HG02623 (cell line): ENCODE results near the gene UBC.
A peak's percentile ranks its signal among the peaks of the same experiment; 100 is the strongest.
"Not testable (repeated sequence)": the region's sequence is repeated elsewhere in the genome, so short reads cannot be mapped to it uniquely, and the experiment has no call there.

ENCODE experiments used
- ATAC-seq: cut with Tn5 transposase; IDR thresholded peaks from one replicate; pipeline ENCODE4 v1.9.1; 2021; ENCODE audit warnings: moderate library complexity; ENCODE audit not compliant: unreplicated experiment

UBC gene

DNA sequence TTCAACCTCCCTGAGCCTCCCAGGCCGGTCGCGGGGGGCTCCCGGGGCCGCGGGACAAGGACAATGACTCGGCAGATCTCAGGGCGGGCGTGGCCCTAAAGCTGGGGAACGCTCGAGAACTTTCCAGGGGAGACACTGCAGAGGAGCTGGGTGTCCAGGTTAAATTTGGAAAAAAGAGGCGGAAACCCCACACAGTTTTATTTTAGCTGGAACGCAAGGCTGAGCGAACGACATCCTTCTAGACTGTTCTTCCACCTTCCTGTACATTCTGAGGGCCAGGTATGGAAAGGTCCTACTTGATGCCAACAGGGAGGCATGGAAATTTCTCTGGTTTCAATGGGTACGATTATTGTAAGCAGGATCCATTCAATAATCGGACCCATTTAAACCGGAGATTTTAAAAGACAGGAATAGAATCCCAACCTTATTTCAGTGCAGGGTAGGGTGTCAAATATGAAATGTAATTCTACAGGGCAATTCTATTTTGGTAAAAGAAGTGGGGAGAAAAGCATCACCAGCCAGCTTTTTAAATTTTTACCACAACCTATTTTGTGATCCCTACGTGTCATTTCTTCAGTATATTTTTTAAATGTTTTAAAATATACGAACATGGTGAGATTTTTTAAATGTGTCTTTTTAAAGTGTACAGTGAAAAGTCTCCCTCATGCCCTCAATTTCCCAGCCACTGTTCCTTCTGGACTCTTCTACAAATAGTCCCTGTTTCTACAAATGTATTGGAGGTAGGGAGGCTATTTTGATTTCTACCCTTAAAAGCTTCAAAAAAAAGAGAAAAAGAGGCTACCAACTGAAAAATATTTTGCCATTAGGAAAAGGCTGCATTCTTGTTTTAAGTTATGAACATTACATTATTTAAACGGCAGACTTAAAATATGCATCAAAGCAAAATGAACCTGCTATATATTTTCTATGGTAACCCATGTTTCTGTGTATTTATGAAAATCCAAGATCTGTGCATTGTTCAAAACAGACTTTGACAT, 1.1 kb upstream of the UBC start:
- peak; percentile 3 for ATAC-seq

DNA sequence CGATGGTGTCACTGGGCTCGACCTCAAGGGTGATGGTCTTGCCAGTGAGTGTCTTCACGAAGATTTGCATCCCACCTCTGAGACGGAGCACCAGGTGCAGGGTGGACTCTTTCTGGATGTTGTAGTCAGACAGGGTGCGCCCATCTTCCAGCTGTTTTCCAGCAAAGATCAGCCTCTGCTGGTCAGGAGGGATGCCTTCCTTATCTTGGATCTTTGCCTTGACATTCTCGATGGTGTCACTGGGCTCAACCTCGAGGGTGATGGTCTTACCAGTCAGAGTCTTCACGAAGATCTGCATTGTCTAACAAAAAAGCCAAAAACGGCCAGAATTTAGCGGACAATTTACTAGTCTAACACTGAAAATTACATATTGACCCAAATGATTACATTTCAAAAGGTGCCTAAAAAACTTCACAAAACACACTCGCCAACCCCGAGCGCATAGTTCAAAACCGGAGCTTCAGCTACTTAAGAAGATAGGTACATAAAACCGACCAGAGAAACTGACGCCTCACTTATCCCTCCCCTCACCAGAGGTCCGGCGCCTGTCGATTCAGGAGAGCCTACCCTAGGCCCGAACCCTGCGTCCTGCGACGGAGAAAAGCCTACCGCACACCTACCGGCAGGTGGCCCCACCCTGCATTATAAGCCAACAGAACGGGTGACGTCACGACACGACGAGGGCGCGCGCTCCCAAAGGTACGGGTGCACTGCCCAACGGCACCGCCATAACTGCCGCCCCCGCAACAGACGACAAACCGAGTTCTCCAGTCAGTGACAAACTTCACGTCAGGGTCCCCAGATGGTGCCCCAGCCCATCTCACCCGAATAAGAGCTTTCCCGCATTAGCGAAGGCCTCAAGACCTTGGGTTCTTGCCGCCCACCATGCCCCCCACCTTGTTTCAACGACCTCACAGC, 717 bp downstream of the UBC start:
- peak; percentile 17 for ATAC-seq

DNA sequence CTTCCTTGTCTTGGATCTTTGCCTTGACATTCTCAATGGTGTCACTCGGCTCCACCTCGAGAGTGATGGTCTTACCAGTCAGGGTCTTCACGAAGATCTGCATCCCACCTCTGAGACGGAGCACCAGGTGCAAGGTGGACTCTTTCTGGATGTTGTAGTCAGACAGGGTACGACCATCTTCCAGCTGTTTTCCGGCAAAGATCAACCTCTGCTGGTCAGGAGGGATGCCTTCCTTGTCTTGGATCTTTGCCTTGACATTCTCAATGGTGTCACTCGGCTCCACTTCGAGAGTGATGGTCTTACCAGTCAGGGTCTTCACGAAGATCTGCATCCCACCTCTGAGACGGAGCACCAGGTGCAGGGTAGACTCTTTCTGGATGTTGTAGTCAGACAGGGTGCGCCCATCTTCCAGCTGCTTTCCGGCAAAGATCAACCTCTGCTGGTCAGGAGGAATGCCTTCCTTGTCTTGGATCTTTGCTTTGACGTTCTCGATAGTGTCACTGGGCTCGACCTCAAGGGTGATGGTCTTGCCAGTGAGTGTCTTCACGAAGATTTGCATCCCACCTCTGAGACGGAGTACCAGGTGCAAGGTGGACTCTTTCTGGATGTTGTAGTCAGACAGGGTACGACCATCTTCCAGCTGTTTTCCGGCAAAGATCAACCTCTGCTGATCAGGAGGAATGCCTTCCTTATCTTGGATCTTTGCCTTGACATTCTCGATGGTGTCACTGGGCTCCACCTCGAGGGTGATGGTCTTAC, 1.7 kb downstream of the UBC start:
- not testable (repeated sequence) for ATAC-seq

DNA sequence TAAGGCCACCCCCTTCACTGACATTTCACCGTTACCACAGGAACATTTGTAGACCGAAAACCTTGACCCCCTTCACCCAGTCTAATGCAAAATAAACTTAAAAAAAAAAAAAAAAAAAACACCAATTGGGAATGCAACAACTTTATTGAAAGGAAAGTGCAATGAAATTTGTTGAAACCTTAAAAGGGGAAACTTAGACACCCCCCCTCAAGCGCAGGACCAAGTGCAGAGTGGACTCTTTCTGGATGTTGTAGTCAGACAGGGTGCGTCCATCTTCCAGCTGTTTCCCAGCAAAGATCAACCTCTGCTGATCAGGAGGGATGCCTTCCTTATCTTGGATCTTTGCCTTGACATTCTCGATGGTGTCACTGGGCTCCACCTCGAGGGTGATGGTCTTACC, 2.9 kb downstream of the UBC start:
- not testable (repeated sequence) for ATAC-seq

DNA sequence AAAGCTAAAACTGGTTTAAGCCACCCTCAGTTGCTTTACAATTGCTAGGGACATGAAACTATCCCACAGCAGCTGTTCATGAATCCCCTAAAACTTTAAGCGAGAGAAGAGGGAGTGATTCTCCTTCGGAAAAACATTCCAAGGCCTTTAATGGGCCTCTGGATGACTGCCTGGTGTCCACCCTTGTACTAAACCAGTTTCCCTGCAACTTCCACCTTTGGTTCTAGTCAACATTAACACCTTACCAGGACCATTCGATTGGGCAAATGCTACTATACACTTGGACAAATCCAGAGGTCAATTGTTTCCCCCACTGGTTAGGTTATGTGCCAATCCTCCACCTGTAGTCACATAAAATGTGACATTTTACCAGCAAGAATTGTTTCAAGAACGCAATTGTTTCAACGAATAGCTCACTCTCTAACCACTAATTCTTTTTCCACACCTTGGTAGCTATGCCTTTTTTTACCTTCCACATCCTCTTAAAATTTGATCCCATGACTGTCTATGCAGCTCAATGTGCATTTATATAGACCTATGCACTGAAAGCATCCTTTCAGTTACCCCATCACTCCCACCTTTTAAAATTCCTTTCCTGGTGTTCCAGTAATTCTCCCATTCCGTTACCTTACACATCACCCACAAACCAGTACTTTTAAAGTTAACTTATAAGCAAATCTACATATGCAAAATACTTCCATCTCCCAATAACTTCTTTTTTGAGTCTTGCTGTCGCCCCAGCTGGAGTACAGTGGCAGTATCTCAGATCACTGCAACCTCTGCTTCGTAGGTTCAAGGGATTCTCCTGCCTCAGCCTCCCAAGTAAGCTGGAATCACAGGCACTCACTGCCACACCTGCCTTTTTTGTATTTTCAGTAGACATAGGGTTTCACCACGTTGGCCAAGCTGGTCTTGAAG, 3.6 kb downstream of the UBC start:
- ATAC-seq, result no peak

DNA sequence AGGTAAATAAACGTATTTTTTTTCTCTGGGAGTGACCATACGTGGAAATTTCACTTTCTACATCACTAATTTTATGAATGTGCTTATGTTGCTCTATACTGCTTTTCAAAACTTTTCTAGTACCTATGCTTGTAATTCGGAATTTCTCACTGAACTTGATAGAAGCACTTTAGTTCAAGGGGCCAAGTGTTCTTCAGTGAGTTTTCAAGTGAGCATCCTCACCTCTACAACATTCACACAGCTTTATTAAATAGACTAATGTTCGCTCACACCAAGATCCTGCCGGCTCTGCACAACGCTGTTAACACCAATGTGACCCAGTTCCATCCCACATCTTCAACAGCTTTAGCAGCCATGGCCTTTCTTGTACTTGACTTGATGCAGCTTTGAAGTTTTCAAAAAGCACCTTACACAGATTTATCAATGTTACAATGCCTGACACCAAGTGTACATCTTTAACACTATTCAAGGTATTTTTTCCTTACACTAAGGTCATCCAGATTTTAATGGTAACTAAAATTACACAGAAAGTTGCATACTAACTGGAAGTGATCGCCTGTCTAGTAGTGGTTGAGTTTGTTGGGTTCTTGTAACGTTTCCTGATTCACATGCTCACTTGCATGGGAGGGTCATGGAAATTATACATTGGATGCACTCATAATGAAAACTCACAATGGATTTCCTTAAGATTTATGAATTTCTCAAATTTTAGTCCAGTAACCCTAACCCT, 4.5 kb downstream of the UBC start:
- ATAC-seq, result no peak

DNA sequence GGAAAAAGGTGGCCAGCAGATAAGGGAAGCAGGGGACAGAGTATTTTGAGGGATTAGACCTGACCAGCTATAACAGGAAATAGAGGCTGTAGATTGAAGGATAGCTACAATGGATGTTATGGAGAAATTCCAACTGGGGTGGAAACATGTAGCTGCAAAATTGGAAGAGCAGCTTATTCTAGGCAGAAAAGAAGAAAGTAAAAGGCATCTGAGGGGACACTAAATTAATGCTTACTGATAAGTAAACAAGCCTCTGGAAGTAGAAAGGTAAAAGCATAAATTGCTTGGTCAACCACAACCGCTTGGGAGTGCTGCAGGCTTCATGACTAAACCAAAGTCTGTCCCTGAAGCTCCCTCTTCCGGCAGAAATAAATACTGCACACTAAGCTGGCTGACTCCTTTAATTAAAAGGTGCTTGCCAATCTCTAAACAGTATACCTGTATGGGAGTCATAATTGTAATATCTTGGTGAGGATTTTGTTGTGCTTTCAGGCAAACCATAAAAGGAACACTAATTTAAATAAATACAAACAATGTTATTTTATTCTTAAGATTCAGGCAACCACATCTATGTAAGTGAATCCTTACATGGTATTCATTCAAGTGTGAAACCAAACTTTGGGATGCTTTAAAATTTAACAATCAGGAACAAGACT, 7.7 kb downstream of the UBC start:
- ATAC-seq, result peak; percentile 41

DNA sequence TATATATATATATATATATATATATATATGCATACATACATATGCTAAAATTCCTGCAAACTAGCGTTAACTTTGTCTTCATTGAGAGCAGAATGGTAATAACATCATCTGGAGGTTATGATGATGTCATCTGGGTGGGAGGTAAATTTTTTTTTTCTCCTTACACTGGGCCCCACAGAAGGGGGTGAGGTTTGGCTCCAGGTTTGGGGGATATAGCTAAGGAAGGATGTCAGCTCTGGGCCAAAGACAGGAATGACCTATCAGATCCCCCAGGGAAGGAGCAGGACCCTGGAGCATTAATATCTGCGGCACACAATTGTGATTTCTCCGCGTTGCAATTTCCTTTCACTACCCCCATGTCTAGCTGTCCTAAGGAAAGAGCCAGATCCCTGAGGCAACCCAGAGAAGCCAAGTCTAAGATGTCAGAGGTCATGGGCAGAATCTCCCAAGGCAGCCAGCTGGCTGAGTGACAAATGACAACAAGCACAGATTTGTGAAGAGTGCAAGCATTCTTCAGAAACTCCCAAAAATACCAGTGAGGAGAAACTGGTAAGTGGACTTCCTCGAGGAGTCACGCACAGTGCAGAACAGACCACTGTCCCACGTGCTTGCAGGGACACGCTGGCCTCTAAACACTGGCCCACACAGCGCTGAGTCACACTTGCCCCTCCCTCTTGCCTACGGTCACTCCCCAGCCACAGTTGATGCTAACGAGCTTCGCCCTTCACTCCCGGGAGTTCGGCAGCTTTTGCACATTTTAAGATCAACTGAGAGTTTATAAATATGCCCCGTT, 9.9 kb downstream of the UBC start:
- ATAC-seq, result no peak

DNA sequence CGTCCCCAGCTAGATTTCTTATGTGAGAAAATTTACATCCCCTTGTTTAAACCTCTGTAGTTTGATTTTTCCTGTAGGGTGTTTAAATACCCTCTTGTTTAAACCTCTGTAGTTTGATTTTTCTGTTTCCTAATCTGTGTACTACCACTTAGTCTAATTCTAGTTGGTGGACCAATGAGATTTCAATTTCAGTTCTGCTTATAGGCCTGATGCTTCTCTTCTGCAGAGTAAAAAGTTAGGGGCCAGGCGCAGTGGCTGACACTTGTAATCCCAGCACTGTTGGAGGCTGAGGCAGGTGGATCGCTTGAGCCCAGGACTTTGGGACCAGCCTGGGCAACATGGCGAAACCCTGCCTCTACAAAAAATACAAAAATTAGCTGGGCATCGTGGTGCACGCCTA, 11.5 kb downstream of the UBC start:
- no peak for ATAC-seq

DNA sequence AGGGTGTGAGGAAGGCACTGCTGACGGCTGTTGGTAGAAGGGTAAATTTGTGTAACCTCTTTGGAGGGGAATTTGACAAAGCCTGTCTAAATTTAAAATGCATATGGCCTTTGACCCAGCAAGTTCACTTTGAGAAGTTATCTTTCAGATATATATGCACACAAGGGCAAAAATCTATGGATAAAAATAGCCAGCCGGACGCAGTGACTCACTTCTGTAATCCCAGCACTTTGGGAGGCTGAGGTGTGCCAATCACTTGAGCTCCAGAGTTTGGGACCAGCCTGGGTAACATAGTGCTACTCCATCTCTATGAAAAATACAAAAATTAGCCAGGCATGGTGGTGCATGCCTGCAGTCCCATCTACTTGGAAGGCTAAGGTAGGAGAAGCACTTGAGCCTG, 13.4 kb downstream of the UBC start:
- ATAC-seq, result no peak

DNA sequence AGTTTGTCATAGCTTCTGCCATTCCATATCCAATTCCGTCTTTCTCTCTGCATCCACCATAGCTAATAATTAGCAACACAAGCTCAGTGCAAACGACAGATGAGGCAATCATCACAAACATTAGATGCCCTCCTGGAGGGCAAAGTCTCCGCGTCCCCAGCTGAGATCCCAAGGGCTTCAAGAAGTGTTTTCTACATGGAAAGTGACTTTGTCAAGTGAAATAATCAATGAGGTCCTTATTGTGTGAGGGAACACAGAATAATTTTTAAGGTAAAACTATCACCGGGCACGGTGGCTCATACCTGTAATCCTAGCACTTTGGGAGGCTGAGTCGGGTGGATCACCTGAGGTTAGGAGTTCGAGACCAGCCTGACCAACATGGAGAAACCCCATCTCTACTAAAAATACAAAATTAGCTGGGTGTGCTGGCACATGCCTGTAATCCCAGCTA, 14.1 kb downstream of the UBC start:
- ATAC-seq, result not testable (repeated sequence)

DNA sequence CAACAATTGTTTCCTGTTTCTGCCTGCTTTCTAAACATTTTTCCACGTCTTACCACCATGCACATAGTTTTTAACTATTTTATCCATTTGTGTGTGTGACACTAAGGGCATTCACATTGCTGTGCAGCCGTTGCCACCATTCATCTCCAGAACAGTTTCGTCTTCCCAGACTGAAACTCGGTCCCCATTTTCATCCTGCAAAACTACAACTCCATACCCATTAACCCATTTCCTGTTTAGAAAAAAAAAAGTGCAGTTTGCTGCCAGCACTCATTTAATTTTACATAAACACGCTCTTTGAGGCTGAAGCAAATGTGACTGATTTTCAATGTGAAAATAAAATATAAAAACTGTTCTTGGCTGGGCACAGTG, 15.5 kb downstream of the UBC start:
- no peak for ATAC-seq

DNA sequence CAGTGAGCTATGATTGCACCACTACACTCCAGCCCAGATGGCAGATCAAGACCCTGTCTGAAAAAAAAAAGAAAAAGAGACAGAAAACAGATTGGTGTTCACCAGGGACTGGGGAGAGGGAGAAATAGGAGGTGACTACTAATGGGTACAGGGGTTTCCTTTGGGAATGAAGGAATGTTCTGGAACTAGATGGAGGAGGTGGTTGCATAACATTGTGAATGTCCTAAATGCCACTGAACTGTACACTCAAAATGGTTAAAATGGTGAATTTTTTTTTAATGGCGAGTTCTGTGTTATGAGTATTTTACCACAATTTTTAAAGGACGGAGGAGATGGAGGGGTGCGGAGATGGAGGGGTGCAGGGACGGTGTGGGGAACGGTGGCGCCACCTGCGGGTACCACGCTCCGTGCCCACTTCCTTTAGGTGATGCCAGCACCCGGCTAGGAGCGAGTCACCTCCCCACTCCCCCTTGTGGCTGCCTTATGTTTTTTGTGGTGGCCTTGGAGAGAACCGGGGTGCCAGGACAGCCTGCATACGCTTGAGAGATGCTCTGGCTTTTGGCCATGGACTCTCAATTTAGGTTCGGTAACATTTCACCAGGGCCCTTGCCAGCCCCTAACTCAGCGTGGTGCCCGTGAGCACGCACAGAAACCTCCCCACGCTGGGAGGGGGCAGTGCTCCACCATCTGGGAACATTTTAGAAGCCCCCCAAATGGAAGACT, 16.1 kb downstream of the UBC start:
- peak; percentile 36 for ATAC-seq

DNA sequence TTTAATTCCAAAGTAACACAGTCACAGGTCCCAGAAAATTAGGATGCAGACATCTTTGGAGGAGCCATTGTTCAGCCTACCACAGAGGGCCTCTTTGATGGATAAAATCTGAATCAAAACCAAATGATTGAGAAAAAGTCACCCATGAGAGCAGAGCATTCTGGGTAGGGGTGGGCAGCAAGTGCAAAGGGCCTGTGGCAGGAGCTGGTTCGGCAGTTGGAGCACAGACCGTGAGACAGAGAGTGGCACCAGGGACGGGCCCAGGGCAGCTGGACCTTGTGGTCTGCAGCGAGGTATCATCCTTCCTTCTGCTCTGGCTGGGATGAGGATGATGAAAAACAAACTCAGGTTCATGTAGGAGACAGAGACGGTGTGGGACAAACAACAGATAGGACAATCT, 18.0 kb downstream of the UBC start:
- no peak for ATAC-seq

DNA sequence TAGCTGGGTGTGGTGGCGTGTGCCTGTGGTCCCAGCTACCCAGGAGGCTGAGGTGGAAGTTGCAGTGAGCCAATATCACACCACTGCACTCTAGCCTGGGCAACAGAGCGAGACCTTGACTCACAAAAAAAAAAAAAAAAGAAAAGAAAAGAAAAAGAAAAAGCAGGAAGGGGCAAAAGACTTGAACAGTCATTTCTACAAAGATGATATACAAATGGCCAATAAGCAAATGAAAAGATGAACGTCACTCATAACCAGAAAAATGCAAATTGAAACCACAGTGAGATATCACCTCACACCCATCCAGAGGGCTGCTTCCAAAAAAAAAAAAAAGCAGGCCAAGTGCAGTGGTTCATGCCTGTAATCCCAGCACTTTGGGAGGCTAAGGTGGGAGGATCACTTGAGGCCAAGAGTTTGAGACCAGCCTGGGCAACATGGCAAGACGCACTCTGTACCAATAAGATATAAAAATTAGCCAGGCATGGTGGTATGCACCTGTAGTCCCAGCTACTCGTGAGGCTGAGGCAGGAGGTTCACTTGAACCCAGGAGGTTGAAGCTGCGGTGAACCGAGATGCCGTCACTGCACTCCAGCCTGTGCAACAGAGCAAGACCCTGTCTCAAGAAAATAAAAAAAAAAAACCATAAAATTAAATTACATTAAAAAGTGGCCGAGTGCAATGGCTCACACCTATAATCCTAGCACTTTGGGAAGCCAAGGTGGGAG, 20.5 kb downstream of the UBC start:
- no peak for ATAC-seq

DNA sequence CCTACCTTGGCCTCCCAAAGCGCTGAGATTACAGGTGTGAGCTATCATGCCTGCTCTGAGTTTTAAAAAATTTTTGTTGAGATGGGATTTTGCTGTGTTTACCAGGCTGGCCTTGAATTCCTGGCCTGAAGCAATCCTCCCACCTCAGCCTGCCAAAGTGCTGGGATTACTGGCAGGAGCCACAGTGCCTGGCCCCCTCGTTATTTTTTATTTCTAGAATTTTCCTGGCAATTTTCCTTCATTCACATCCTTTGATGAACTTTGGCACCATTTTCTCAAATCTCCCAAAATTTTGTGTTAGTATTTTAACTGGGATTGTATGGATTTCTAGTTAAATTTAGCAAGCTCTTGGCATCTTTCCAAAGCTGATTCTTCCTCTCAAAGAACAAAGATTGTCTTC, 26.2 kb downstream of the UBC start:
- ATAC-seq, result no peak

DNA sequence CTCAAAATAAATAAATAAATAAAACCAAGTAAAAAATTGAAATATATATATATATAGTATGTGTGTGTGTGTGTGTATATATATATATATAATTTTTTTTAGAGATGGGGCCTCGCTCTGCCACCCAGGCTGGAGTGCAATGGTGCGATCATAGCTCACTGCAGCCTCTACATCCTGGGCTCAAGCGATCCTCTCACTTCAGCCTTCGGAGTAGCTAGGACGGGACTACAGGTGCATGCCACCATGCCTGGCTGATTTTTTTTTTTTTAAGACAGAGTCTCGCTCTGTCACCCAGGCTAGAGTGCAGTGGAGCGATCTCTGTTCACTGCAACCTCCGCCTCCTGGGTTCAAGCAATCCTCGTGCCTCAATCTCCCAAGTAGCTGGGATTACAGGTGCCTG, 26.7 kb downstream of the UBC start:
- not testable (repeated sequence) for ATAC-seq
